DMS153 treated with DMSO at 0.1 percent for 48 hours (cell line): ENCODE measurements around the gene ARMH4.

ENCODE experiments used
- DNase-seq: peaks from one replicate; lab custom pipeline; 2025; ENCODE audit not compliant: unreplicated experiment; lab: John Stamatoyannopoulos, UW

The ARMH4 gene, protein sequence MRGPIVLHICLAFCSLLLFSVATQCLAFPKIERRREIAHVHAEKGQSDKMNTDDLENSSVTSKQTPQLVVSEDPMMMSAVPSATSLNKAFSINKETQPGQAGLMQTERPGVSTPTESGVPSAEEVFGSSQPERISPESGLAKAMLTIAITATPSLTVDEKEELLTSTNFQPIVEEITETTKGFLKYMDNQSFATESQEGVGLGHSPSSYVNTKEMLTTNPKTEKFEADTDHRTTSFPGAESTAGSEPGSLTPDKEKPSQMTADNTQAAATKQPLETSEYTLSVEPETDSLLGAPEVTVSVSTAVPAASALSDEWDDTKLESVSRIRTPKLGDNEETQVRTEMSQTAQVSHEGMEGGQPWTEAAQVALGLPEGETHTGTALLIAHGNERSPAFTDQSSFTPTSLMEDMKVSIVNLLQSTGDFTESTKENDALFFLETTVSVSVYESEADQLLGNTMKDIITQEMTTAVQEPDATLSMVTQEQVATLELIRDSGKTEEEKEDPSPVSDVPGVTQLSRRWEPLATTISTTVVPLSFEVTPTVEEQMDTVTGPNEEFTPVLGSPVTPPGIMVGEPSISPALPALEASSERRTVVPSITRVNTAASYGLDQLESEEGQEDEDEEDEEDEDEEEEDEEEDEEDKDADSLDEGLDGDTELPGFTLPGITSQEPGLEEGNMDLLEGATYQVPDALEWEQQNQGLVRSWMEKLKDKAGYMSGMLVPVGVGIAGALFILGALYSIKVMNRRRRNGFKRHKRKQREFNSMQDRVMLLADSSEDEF

DNA sequence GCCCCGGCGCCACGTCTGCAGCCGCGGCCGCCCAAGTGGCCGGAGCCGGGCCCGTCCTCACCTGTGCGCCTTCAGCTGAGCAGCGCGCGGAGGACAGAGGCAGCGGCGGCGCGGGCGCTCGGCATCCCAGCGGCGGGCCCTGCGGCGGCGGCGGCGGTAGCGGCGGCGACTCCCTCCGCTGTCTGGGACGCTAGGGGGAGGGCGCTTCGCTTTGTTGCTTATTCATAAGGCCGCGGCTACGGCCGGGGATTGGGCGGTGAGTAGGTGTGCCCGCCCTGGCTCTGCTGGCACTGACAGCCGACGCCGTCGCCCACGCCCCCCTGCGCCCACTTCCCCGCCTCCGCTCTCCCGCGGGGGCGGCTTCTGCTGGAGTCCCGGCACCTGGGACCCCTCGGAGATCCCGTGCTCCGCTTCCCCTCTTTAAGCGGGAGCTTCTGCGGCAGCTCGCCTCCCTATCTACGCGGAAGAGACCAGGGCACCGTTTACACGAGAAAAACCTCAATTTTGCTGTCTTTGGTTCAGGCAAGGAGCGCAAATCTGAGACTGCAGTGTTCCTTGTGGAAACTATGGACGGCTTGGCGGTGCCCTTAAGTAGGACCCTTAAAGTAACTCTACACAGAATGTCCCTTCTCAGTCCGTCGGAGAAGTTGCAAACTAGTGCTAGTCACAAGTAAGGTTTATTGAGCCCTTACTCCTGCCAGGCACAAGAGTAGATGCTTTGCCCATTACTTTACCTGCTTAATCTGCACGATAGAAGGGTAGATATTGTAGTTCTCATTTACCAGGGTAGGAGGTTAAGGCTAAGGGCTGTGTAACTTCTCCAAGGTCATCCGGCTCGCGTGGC lies at the start of gene ARMH4:
ARMH4 (minus strand) TSS at position 200 of the 844 bp plus-strand sequence. CDS start 12,855 bp downstream, outside the sequence.
- DNase-seq, result peak; percentile 54

DNA sequence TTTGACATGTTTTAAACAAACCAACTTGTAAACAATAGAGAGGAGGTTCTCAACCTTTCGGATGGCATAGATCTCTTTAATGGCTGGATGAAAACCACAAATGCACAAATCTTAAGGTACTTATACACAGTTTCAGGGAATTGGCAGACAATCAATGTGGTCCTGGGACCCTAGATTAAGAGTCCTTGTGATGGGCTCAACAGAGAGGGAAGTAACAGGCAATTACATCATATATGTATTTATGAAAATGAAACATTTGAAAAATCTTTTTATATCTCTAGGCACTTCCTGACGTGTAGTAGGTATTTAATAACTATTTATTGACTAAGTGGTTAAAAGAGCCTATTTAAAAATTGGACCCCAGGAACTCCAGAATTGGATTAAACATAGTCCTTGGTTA lies 48.8 kb upstream of the ARMH4 start:
- no peak for DNase-seq

DNA sequence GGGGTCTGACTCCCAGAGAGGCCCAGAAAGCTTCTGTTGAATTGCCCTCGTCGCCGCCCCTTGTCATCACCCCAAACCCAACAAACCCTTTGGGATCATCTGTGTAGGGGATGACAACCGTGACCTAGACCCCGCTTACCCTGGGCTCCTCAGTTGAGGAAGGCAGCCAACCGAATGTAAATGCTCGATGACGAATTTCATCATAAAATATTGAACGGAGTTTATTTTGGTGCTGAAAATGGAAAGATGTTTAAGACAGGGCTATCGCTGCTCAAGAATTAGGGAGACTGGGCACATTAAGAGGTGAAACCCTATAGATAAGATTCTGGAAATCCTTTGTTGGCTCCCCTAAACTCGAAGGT lies 48.4 kb upstream of the ARMH4 start:
- DNase-seq, result no peak

DNA sequence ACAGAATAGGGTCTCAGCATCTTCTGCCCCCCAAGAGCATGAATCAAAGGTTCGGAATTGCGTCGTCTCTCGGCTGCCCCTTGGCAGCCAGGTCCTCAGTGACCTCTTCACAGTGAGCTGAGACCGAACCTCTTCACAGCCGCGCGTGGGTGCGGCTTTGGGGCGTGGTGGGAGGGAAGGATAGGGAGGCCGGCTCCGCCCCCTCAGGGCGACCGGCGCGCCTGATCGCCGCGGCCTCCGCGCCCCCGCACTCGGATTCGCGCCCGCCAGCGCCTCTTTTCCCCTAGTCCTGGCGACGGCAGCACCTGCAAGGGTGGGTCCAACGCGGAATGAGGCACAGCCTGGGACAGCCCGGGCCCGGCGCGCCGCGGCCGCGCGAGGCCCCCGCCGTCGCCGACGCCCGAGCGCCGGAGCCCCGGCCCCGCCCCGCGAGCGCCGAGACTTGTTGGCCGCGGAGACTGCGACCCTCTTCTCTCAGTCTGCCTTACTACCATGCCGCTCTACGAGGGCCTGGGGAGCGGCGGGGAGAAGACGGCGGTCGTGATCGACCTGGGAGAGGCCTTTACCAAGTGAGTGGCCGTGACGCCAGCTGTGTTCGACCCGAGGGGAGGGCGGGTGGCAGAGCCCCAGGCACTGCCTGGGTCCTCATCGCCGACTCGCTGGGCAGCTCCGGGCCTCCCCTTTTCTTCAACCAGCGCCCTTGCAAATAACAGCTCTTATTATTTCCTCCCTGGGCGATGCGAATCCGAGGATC lies 47.9 kb upstream of the ARMH4 start, which contains the start of gene ACTR10:
ACTR10 (plus strand) TSS at position 424 of the 754 bp plus-strand sequence; CDS start at position 493, 69 bp downstream.
- DNase-seq, result peak; percentile 45

DNA sequence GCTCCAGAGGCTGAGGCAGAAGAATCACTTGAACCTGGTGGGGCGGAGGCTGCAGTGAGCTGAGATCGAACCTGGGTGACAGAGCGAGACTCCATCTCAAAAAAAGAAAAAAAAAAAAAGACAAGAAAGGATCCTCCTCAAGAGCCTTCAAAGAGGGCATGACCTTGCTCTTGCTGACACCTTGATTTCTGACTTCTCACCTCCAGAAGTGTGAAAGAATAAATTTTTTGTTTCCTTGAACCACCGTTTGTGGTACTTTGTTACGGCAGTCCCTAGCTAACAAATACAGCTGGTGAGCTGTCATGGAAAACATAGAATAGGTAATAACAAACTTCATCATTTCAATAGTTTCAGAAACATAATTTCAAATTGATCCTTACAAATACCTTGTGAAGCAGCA lies 46.1 kb upstream of the ARMH4 start:
- DNase-seq, result no peak

DNA sequence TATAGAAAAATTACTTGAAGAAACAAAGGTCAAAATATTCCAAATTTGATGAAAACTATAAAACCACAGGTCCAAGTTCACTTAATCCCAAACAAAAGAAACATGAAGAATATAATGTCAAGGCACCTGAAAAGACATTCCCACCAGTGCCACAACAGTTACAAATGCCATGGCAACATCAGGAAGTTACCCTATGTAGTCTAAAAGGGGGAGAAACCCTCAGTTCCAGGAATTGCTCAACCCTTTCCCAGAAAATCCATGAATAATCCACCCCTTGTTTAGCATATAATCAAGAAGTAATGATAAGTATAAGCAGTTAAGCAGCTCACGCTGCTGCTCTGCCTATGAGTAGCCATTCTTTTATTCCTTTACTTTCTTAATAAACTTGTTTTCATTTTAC lies 44.2 kb upstream of the ARMH4 start:
- no peak for DNase-seq

DNA sequence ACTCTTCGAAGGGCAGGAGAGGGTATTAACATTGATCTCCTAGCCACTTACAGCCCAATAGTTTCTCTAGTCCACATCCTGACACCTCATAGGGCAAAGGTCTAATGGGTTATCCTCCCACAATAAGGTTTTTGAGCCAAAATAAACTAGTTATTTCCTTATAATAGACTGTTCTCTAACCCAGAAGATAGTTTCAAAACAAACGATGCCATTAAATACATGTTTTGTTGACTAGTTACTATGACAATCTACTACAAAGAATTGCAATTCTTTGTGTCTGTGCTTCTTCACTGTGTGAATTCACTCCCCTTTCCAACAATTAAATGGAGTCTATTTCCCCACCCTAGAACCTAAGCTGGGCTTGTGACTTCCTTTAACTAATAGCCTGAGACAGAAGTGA lies 41.5 kb upstream of the ARMH4 start:
- DNase-seq, result no peak

DNA sequence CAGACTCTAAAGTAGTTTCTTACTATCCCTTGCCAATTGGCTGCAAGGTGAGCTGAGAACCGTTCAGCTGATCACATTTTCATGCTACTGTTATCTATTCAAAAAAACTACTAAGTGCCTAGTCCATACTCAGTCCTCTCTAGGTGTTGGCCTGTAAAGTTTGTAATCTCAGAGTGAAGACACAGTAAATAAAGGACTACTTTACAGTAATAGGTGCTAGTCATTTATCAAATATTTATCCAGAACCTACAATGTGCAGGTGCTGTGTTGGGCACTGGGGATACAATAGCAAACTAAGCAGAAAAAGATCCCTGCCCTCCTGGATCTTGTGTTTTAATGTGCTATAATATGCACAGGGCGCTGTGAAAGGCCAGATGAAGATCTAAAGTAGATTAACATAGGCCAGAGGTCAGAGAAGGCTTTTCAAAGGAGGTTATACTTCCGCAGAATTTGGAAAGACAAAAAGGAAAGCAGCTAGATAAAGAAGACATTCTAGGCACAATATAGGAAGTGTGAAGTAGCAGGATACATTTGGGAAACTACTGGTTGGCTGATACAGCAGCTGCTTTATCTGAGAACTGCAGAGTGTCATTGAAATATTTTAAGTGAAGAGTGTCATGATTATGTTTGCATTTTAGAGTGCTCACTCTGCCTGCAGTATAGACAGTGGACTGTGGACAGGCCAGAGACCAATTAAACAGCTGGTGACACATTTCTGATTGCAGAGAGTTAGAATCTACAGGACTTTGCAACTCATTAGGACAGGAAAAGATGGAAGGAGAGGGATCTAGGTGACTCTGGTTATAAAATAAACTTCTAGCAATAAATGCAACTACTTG lies 40.0 kb upstream of the ARMH4 start:
- no peak for DNase-seq

DNA sequence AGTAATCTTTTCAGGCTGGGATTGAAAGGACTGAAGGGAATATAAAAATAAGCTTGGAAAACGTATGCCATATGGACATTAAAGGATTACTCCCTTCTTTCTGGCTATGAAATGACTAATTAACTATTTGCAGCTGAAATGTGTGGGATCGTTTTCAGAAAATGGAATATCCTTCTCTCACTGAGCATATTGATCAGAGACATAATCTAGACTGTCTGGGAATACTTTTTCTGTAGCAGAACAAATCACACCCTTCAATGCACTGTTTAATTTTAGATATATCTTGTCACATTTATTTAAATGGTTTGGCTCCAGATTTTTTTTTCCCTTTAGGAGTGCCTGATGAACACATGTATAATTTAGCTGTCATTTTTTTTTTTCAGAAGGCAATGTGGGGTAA lies 37.2 kb upstream of the ARMH4 start:
- no peak for DNase-seq

DNA sequence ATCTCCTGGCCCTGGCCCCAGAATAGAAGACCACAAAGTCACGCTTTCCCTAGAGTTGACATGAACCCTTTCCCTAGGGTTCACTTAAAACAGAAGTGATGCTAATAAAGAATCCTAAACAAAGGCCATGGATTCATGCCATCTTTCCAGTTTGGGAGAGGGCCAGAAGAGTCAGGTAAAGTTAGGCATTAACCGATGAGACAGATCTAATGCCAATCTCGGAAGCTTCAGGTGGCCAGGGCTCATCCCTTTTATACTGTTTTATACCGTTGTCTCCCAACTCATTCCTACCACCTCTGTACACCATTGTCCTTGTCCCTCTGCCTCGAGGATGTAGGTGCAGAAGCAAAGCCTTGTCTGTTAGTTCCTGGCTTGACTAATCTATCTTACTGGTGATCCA lies 25.1 kb upstream of the ARMH4 start:
- no peak for DNase-seq

DNA sequence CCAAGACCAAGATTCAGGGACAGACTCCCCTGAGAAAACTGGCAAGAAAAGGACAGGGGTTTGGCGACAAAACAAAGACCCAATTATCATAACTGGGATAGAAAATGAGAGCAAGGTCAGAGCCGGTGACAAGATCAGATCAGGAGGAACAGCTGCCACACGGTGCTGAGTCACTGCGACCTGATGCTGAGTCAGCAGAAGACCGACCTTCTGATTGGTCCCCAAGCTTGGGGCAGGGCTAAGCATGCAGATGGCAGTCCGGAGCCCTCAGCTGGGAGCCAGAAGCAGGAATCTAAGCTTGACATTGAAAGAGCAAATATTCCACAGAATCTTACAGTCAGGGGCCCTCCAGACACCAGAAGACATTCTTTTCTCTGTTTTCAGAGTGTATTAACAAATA lies 19.1 kb upstream of the ARMH4 start:
- peak; percentile 55 for DNase-seq

DNA sequence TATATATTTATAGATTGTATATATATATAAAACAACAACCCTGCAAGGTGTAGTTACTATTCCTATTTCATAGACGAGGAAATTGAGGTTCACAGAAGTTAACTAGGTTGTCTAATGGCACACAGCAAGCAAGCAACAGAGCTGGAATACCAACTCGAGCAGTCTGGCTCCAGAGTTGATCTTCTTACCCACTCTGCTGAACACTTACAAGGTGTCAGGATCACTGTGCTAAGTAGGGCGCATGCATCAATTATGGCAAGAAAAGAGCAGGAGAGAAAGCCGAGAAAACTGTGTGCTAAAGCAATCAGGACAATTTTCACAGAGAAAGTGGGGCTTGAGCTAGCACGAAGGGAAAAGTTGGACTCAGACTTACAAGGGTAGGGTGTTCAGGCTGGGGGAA lies 15.9 kb upstream of the ARMH4 start:
- DNase-seq, result no peak

DNA sequence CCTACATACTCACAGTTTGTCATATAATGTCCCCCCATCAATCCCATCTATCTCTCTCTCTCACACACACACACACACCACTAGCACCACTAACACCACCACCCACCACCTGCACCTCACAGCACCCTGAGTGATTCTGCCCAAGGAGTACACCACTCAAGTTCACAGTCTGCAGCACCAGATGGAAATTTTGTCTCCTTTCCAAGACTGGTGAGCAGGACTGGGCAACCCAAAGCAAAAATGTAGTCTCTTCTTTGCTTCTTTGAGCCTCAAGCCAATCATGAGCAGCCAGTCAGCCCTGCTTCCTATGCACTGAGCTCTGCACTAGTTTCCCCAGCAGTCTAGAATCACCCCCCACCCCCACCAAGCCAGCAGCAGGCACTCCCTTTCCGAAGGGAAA lies 15.0 kb upstream of the ARMH4 start:
- DNase-seq, result no peak

DNA sequence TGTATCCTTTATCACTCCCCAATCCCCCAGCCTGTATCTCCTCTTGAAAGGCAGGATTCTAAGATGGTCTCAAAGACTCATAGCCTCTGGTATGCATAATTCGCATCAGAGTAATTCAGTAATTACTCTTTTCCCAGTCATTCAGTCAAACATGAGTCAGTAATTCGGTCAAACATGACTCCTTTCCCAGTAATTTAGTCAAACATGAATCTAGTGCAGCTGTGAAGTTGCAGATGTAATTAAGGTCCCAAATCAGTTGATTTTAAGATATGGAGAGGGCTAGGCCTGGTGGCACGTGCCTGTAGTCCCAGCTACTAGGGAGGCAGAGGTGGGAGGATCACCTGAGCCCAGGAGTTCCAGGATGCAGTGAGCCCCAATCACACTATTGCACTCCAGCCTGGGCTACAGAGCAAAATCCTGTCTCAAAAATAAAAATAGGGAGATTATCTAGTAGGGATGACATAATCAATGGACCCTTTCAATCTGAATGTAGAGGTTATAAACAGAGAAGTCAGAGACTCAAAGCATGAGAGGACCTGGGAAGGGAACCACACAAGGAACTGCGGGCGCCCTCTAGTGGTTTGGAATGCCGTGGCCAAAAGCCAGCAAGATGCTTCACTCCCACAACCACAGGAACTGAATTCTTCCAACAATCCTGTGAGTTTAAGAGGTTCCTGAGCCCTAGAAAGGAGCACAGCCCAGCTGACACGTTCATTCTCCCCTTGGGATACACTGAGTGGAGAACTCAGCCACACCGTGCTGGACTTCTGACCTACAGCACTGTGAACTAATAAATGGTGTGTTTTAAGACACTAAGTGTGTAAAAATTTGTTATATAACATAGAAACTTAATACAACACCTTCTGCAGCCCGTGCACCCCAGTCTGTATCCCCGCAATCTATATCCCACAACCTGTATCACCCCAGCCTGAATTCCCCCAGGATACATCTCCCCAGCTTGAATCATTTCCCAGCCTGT lies 14.3 kb upstream of the ARMH4 start:
- peak; percentile 64 for DNase-seq

DNA sequence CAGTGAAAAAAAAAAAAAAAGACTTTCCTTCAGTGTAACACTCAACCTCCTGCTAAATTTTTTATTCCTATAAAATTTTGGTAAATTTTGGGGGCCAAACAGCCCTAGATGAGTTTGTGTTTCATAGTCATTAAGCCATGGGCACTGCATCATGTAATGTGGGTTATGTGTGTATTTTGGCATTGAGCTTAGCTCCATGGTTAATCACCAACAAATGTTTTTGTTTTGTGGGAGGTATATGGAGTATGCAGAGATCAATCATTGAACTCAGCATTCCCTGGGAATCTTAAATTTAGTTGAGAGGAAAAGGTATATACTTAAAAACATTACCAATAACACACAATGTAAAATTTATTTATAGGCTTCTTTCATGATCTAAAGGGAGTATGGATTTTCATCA lies 8.5 kb upstream of the ARMH4 start:
- DNase-seq, result no peak

DNA sequence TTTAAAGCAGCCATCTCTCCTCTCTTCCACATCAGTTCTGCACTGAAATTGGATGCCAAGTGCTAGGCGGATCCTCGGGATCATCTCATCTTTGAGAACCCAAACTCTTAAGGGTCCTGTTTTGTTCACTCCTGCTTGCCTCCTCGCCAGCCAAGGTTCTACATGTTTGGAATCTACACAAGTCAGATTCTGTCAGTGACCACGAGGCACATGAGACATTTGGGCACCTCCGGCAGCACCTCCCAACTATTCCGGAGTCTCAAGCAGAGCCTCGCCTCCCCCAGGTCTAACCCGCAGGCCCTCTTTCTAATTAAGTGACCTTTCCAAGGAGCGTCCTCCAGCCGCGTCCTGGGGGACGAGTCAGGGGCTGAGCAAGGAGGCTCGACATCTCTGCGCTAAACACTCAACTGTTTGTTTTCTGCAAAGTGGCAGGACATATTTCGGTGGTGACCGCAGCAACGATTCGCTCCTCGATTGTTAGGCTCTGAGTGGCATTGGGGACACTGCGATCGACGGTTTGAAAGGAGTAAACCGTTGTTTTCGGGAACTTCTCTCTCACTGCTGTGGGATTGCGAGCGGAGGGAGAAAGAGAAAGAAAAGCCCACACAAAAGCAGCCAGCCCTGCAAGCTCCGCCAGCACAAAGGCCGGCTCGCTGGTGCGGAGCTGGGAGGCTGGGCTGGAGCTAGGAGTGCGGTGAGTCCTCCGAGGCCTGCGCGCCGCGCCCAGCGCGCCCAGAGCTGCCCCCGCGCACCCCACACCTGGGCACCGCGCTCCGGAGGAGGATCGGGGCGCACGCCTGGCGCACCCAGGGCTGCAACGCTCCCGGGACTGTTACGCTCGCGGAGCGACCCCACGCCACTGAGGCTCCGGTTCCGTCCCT lies 640 bp downstream of the ARMH4 start:
- no peak for DNase-seq

DNA sequence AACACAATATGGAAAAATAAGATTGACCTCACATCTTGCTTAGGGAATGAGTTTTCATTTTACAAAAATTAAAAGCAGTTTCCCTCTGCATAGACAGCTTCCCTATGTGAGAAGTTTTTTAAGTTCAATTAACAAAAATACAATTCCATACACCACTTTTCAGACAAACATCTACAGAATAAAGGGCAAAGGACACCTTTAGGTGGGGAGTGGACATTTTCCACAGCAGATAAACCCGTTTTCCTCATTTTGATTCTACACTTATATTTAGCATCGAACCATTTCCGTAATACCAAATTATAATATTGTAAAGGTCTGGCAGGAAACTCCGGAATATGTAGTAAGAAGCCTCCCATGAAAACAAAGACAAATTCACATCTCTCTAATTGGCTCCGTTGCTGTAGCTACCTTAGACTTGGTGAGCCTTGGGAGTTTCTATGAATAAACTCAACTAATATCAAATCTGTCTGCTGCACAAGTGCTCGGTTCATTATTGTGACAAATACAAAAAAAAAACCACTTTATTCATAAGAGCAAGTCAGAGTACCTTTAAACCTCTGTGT lies 1.7 kb downstream of the ARMH4 start:
- DNase-seq, result no peak
